GM18498 (cell line): ENCODE results near the gene CTAGE1.

Source experiments
- ATAC-seq: cut with Tn5 transposase; IDR thresholded peaks from one replicate; pipeline ENCODE4 v1.9.1; 2021; ENCODE audit warnings: mild to moderate bottlenecking, moderate library complexity; ENCODE audit not compliant: unreplicated experiment

CTAGE1 gene

GRCh38 chr18:22439447-22439846, 21.7 kb upstream of the CTAGE1 start:
- ATAC-seq, result no peak

GRCh38 chr18:22436136-22436535, 18.4 kb upstream of the CTAGE1 start:
- no peak for ATAC-seq

GRCh38 chr18:22434973-22435608, 17.4 kb upstream of the CTAGE1 start:
- no peak for ATAC-seq

- no peak for ATAC-seq
Observed at GRCh38 chr18:22433956-22434355, 16.2 kb upstream of the CTAGE1 start.

- no peak for ATAC-seq
Observed at GRCh38 chr18:22432657-22433137, 15.0 kb upstream of the CTAGE1 start.

- ATAC-seq, result no peak
Observed at GRCh38 chr18:22429564-22429963, 11.8 kb upstream of the CTAGE1 start.

GRCh38 chr18:22428672-22429071, 11.0 kb upstream of the CTAGE1 start:
- ATAC-seq, result no peak

GRCh38 chr18:22427822-22428549, 10.3 kb upstream of the CTAGE1 start:
- no peak for ATAC-seq

- ATAC-seq, result no peak
Observed at GRCh38 chr18:22424565-22424963, 6.8 kb upstream of the CTAGE1 start.

GRCh38 chr18:22423878-22424564, 6.3 kb upstream of the CTAGE1 start:
- no peak for ATAC-seq

- ATAC-seq, result no peak
Observed at GRCh38 chr18:22422909-22423548, 5.3 kb upstream of the CTAGE1 start.

GRCh38 chr18:22420652-22421051, 2.9 kb upstream of the CTAGE1 start:
- ATAC-seq, result no peak

GRCh38 chr18:22412176-22412911, 5.4 kb downstream of the CTAGE1 start:
- no peak for ATAC-seq

- no peak for ATAC-seq
Observed at GRCh38 chr18:22411446-22411845, 6.3 kb downstream of the CTAGE1 start.

- no peak for ATAC-seq
Observed at GRCh38 chr18:22410126-22410525, 7.6 kb downstream of the CTAGE1 start.

- no peak for ATAC-seq
Observed at GRCh38 chr18:22409445-22409844, 8.3 kb downstream of the CTAGE1 start.

GRCh38 chr18:22408059-22408458, 9.7 kb downstream of the CTAGE1 start:
- ATAC-seq, result no peak

GRCh38 chr18:22405142-22405541, 12.6 kb downstream of the CTAGE1 start:
- no peak for ATAC-seq

GRCh38 chr18:22403950-22404349, 13.8 kb downstream of the CTAGE1 start:
- ATAC-seq, result no peak

GRCh38 chr18:22399949-22400348, 17.8 kb downstream of the CTAGE1 start:
- no peak for ATAC-seq

GRCh38 chr18:22398464-22398863, 19.3 kb downstream of the CTAGE1 start:
- ATAC-seq, result no peak
